AG04450 (cell line): ENCODE measurements around the gene RETREG1. TPM values are rescaled to one million over a fixed set of nuclear protein-coding genes. Genes with fewer than 3 reads are reported as not detected.

Experiments
- CTCF ChIA-PET: fragments of 300-600, 350-600 bp; formaldehyde crosslinking; extraction: SDS; loops from one replicate; lab custom pipeline; 2022; ENCODE audit warnings: antibody characterized with exemption, inconsistent platforms; lab: Charles Lee
- POLR2A ChIA-PET: fragments of 350-600 bp; formaldehyde crosslinking; extraction: SDS; loops from one replicate; lab custom pipeline; 2021; ENCODE audit warnings: antibody characterized with exemption, inconsistent platforms; lab: Yijun Ruan, JAX
- DNase-seq: peaks from one replicate; pipeline ENCODE4 v3.0.0-alpha.2; 2011; ENCODE audit warnings: low read depth, low spot score
- H3K27ac ChIP-seq: one replicate; pipeline ENCODE4 v1.5.1; 2012; ENCODE audit warnings: low read depth, low read length, control low read depth
- H3K27me3 ChIP-seq: one replicate; pipeline ENCODE4 v1.6.0; 2012; ENCODE audit warnings: low read length; ENCODE audit not compliant: control insufficient read depth, insufficient read depth
- H3K4me3 ChIP-seq: 2 replicates; pipeline ENCODE4 v1.5.1; 2011; ENCODE audit warnings: mild to moderate bottlenecking, low read depth, low read length, control low read depth
- H3K9me3 ChIP-seq: 2 replicates; pipeline ENCODE4 v1.5.1; 2012; ENCODE audit warnings: low read length; ENCODE audit not compliant: control insufficient read depth, insufficient read depth
- CTCF ChIP-seq: IDR thresholded peaks from 2 replicates; pipeline ENCODE4 v1.5.1; 2011; ENCODE audit warnings: low read depth, low read length, control low read depth, inconsistent platforms
- polyA plus RNA-seq: library from polyadenylated mRNA; depleted of rRNA; stranded (reverse); fragments of >200 nt; gene quantifications from 2 replicates; pipeline ENCODE4 v1.2.3, GENCODE V29; 2011

RETREG1 gene
- polyA plus RNA-seq, 1 experiment, result 0.14 TPM

- no peak for DNase-seq
- Histone ChIP-seq H3K9me3 (no peaks in the 10 kb centered on the region), H3K4me3 (no peak overlapping the region), H3K27ac (no peak overlapping the region), H3K27me3 (peaks cover 18% of the 10 kb centered on the region)
- POLR2A ChIA-PET, result no interaction called here
- no peak for TF ChIP-seq CTCF
- CTCF ChIA-PET, result interaction anchor here (1.8 to 2.0 kb wide), 2 partner anchors 64 to 717 kb away, joined by 6 to 7 read pairs; no protein-coding TSS in a partner anchor
Observed at GRCh38 chr5:16486711-16487111, 130.1 kb downstream of the RETREG1 start.

GRCh38 chr5:16485656-16486055, 131.1 kb downstream of the RETREG1 start:
- DNase-seq, result no peak
- Histone ChIP-seq H3K9me3 (no peaks in the 10 kb centered on the region), H3K4me3 (no peak overlapping the region), H3K27me3 (peaks cover 15% of the 10 kb centered on the region), H3K27ac (no peak overlapping the region)
- ChIA-PET CTCF (interaction anchor here (2.4 kb wide), 1 partner anchor 29 kb away, joined by 13 read pairs; no protein-coding TSS in a partner anchor), POLR2A (no interaction called here)
- no peak for TF ChIP-seq CTCF

- peaks cover 12% of the 10 kb centered on the region for H3K27me3 ChIP-seq
- CTCF ChIA-PET, result interaction anchor here (0.7 to 2.4 kb wide), 5 partner anchors 13 to 731 kb away, joined by 3 to 13 read pairs (median 7); no protein-coding TSS in a partner anchor
- no peak overlapping the region for H3K4me3 ChIP-seq
- DNase-seq, result no peak
- POLR2A ChIA-PET, result no interaction called here
- no peaks in the 10 kb centered on the region for H3K9me3 ChIP-seq
- TF ChIP-seq CTCF, result no peak
- no peak overlapping the region for H3K27ac ChIP-seq
Observed at GRCh38 chr5:16484081-16484480, 132.7 kb downstream of the RETREG1 start.

- ChIA-PET POLR2A (no interaction called here), CTCF (interaction anchor here (1.9 to 2.4 kb wide), 3 partner anchors 27 to 69 kb away, joined by 7 to 13 read pairs (median 8); no protein-coding TSS in a partner anchor)
- no peak for TF ChIP-seq CTCF
- Histone ChIP-seq H3K4me3 (no peak overlapping the region), H3K27ac (no peak overlapping the region), H3K9me3 (no peaks in the 10 kb centered on the region), H3K27me3 (peaks cover 12% of the 10 kb centered on the region)
- DNase-seq, result no peak
Observed at GRCh38 chr5:16483361-16483760, 133.4 kb downstream of the RETREG1 start.

- no peak for TF ChIP-seq CTCF
- ChIA-PET CTCF (interaction anchor here (1.2 to 2.1 kb wide), 3 partner anchors 67 to 721 kb away, joined by 3 to 8 read pairs (median 5); no protein-coding TSS in a partner anchor), POLR2A (no interaction called here)
- H3K27me3 ChIP-seq, result peaks cover 12% of the 10 kb centered on the region
- no peaks in the 10 kb centered on the region for H3K9me3 ChIP-seq
- H3K4me3 ChIP-seq, result no peak overlapping the region
- no peak for DNase-seq
- H3K27ac ChIP-seq, result no peak overlapping the region
Observed at GRCh38 chr5:16482891-16483290, 133.9 kb downstream of the RETREG1 start.
